Kidney epithelial cell (primary cell): ENCODE data around the gene ATP6V0E1. TPM values are rescaled to one million over a fixed set of nuclear protein-coding genes. Genes with fewer than 3 reads are reported as not detected.

Source experiments
- DNase-seq: peaks from one replicate; pipeline ENCODE4 v3.0.0-alpha.2; 2010; ENCODE audit warnings: low read depth
- H3K27me3 ChIP-seq: 2 replicates; pipeline ENCODE4 v1.6.0; 2011; ENCODE audit warnings: low read length; ENCODE audit not compliant: control insufficient read depth, insufficient read depth
- H3K36me3 ChIP-seq: 2 replicates; pipeline ENCODE4 v1.5.1; 2011; ENCODE audit warnings: low read length; ENCODE audit not compliant: control insufficient read depth, insufficient read depth
- H3K4me3 ChIP-seq: 2 replicates; pipeline ENCODE4 v1.5.1; 2011; ENCODE audit warnings: low read depth, mild to moderate bottlenecking, control low read depth, low read length
- CTCF ChIP-seq: IDR thresholded peaks from 2 replicates; pipeline ENCODE4 v1.5.1; 2011; ENCODE audit warnings: mild to moderate bottlenecking, moderate library complexity, low read length, control low read depth, inconsistent platforms; ENCODE audit not compliant: insufficient read depth, poor library complexity, severe bottlenecking
- total RNA-seq: library from RNA; depleted of rRNA; stranded (reverse); fragments of >200 nt; gene quantifications from 2 replicates; pipeline ENCODE4 v1.2.3, GENCODE V29; 2015

The ATP6V0E1 gene
- total RNA-seq: 171 and 178 TPM in 2 replicates

GRCh38 chr5:172983542-172984243 lies at the start of gene ATP6V0E1:
Gene ATP6V0E1 (plus strand): TSS chr5:172983771. CDS start chr5:172983861, 90 bp downstream.
- Histone ChIP-seq H3K36me3 (no peaks in the 10 kb centered on the region), H3K27me3 (no peaks in the 10 kb centered on the region), H3K4me3 (peak within 1 kb of the TSS; percentile 88)
- no peak for TF ChIP-seq CTCF
- peak; percentile 61 for DNase-seq

- no peak for DNase-seq
- H3K4me3 ChIP-seq: no peak overlapping the region
- H3K36me3 ChIP-seq: peaks cover 1% of the 10 kb centered on the region
- no peak for TF ChIP-seq CTCF
- H3K27me3 ChIP-seq: no peaks in the 10 kb centered on the region
These were observed 48.5 kb upstream of the ATP6V0E1 start for GRCh38 chr5:172935096-172935495.

GRCh38 chr5:172936401-172936800 lies 47.2 kb upstream of the ATP6V0E1 start:
- Histone ChIP-seq H3K27me3 (no peaks in the 10 kb centered on the region), H3K4me3 (no peak overlapping the region), H3K36me3 (peaks cover 1% of the 10 kb centered on the region)
- DNase-seq: no peak
- TF ChIP-seq CTCF: no peak

GRCh38 chr5:172939071-172939470 lies 44.5 kb upstream of the ATP6V0E1 start:
- Histone ChIP-seq H3K36me3 (peaks cover 1% of the 10 kb centered on the region), H3K27me3 (no peaks in the 10 kb centered on the region), H3K4me3 (no peak overlapping the region)
- TF ChIP-seq CTCF: peak; percentile 42
- no peak for DNase-seq

GRCh38 chr5:172939611-172940267 lies 43.8 kb upstream of the ATP6V0E1 start:
- no peak overlapping the region for H3K4me3 ChIP-seq
- TF ChIP-seq CTCF: no peak
- no peaks in the 10 kb centered on the region for H3K27me3 ChIP-seq
- peaks cover 1% of the 10 kb centered on the region for H3K36me3 ChIP-seq
- no peak for DNase-seq
